GM23338 (cell line): Measurements from ENCODE around the gene SCAPER. TPM values are rescaled to one million over a fixed set of nuclear protein-coding genes. Genes with fewer than 3 reads are reported as not detected.

Experiments used
- ATAC-seq: fragments of 200-7000 bp; cut with Tn5 transposase; 3 replicates; pipeline ENCODE4 v1.9.1; 2020
- DNase-seq: peaks from one replicate; pipeline ENCODE4 v3.0.0-alpha.2; 2015; ENCODE audit warnings: low spot score
- H2AFZ ChIP-seq: fragments of 200-600 bp; sonication (generic); 2 replicates; pipeline ENCODE4 v1.8.0; 2016; ENCODE audit warnings: antibody characterized with exemption, mild to moderate bottlenecking, moderate library complexity
- H3F3A ChIP-seq: fragments of 200-600 bp; sonication (generic); replicated peaks from 2 replicates; pipeline ENCODE4 v1.8.0; 2017; ENCODE audit warnings: antibody characterized with exemption, mixed run types, low read depth
- H3K27ac ChIP-seq: fragments of 200-600 bp; sonication (generic); 2 replicates; pipeline ENCODE4 v1.6.1; 2016; ENCODE audit warnings: low read depth
- H3K27me3 ChIP-seq: fragments of 200-600 bp; sonication (generic); 2 replicates; pipeline ENCODE4 v1.8.0; 2016; ENCODE audit warnings: mild to moderate bottlenecking, mixed run types, moderate library complexity; ENCODE audit not compliant: insufficient read depth
- H3K36me3 ChIP-seq: fragments of 200-600 bp; sonication (generic); 2 replicates; pipeline ENCODE4 v1.8.0; 2016; ENCODE audit warnings: mild to moderate bottlenecking; ENCODE audit not compliant: insufficient read depth
- H3K4me1 ChIP-seq: fragments of 200-600 bp; sonication (generic); 2 replicates; pipeline ENCODE4 v1.8.0; 2016; ENCODE audit warnings: mild to moderate bottlenecking, moderate library complexity; ENCODE audit not compliant: insufficient read depth
- H3K4me2 ChIP-seq: fragments of 200-600 bp; sonication (generic); 2 replicates; pipeline ENCODE4 v1.7.1; 2017; ENCODE audit warnings: mixed run types
- H3K4me3 ChIP-seq: fragments of 200-600 bp; sonication (generic); 2 replicates; pipeline ENCODE4 v1.6.1; 2016; ENCODE audit warnings: mixed run types
- H3K79me2 ChIP-seq: fragments of 200-600 bp; sonication (generic); replicated peaks from 2 replicates; pipeline ENCODE4 v1.8.0; 2017; ENCODE audit warnings: mild to moderate bottlenecking; ENCODE audit not compliant: insufficient read depth
- H3K9me2 ChIP-seq: fragments of 200-600 bp; sonication (generic); 2 replicates; pipeline ENCODE4 v1.8.0; 2017; ENCODE audit not compliant: insufficient read depth
- H4K20me1 ChIP-seq: fragments of 200-600 bp; sonication (generic); replicated peaks from 2 replicates; pipeline ENCODE4 v1.8.0; 2017; ENCODE audit warnings: mild to moderate bottlenecking; ENCODE audit not compliant: insufficient read depth
- H3K27ac Mint-ChIP-seq: 2 replicates; pipeline ENCODE4 v1.8.0; 2020; ENCODE audit warnings: inconsistent platforms, mild to moderate bottlenecking, moderate library complexity, mixed read lengths
- H3K27me3 Mint-ChIP-seq: 3 replicates; pipeline ENCODE4 v1.8.0; 2022; ENCODE audit warnings: low read depth, mild to moderate bottlenecking, moderate library complexity, mixed read lengths, inconsistent platforms; ENCODE audit not compliant: insufficient read depth, poor library complexity
- H3K36me3 Mint-ChIP-seq: 3 replicates; pipeline ENCODE4 v1.8.0; 2021; ENCODE audit warnings: low read depth, mild to moderate bottlenecking, inconsistent platforms, moderate library complexity, mixed read lengths
- H3K4me1 Mint-ChIP-seq: 3 replicates; pipeline ENCODE4 v1.8.0; 2020; ENCODE audit warnings: mild to moderate bottlenecking, inconsistent platforms, mixed read lengths
- H3K4me3 Mint-ChIP-seq: 3 replicates; pipeline ENCODE4 v1.8.0; 2021; ENCODE audit warnings: moderate library complexity, mild to moderate bottlenecking, inconsistent platforms, mixed read lengths
- H3K9me3 Mint-ChIP-seq: 3 replicates; pipeline ENCODE4 v1.8.0; 2020; ENCODE audit warnings: moderate library complexity, mild to moderate bottlenecking, inconsistent platforms, mixed read lengths
- CREB1 ChIP-seq: fragments of 250-450 bp; sonication (Bioruptor Pico); IDR thresholded peaks from 2 replicates; pipeline ENCODE4 v1.5.0; 2020; ENCODE audit warnings: low read depth, mild to moderate bottlenecking, moderate library complexity
- ETS1 ChIP-seq: IDR thresholded peaks from 2 replicates; pipeline ENCODE4 v1.6.1; 2016; ENCODE audit warnings: antibody characterized with exemption
- EZH2 ChIP-seq: fragments of 200-600 bp; sonication (generic); IDR thresholded peaks from one replicate; pipeline ENCODE4 v1.8.0; 2017; ENCODE audit warnings: antibody characterized with exemption, mild to moderate bottlenecking, low read depth; ENCODE audit not compliant: unreplicated experiment
- EZH2phosphoT487 ChIP-seq: fragments of 200-600 bp; sonication (generic); IDR thresholded peaks from one replicate; pipeline ENCODE4 v1.8.1; 2018; ENCODE audit warnings: antibody characterized with exemption; ENCODE audit not compliant: unreplicated experiment
- NANOG ChIP-seq: IDR thresholded peaks from 2 replicates; pipeline ENCODE4 v1.6.1; 2016; ENCODE audit warnings: antibody characterized with exemption, borderline replicate concordance
- ZNF114 ChIP-seq: fragments of 250-450 bp; sonication (Bioruptor Pico); IDR thresholded peaks from 2 replicates; pipeline ENCODE4 v1.5.0; 2020; ENCODE audit warnings: mild to moderate bottlenecking, moderate library complexity
- ZNF331 ChIP-seq: fragments of 250-450 bp; sonication (Bioruptor Pico); IDR thresholded peaks from 2 replicates; pipeline ENCODE4 v1.5.0; 2020; ENCODE audit warnings: low read depth, mild to moderate bottlenecking, moderate library complexity
- ZNF462 ChIP-seq: fragments of 250-450 bp; sonication (Bioruptor Pico); IDR thresholded peaks from 2 replicates; pipeline ENCODE4 v1.5.0; 2020; ENCODE audit warnings: mild to moderate bottlenecking, moderate library complexity
- polyA plus RNA-seq: library from polyadenylated mRNA; unstranded; fragments of >200 nt; fragmentation: Nextera tagmentation; extraction: Ambion mirVana; gene quantifications from 2 replicates; pipeline ENCODE4 v1.2.1, GENCODE V29; 2016
- total RNA-seq: library from RNA; depleted of rRNA; stranded (reverse); fragments of >200 nt; shearing (Covaris generic); gene quantifications from 2 replicates; pipeline ENCODE4 v1.2.3, GENCODE V29; 2014
- TF ChIP-seq, protein P1 (sequence below): IDR thresholded peaks from one replicate; pipeline ENCODE4 v1.6.1; 2018; ENCODE audit warnings: antibody characterized with exemption; ENCODE audit not compliant: unreplicated experiment

The SCAPER gene
- total and polyA plus RNA-seq, 2 experiments from 2014 or later, result 9.1 to 17.6 TPM

DNA sequence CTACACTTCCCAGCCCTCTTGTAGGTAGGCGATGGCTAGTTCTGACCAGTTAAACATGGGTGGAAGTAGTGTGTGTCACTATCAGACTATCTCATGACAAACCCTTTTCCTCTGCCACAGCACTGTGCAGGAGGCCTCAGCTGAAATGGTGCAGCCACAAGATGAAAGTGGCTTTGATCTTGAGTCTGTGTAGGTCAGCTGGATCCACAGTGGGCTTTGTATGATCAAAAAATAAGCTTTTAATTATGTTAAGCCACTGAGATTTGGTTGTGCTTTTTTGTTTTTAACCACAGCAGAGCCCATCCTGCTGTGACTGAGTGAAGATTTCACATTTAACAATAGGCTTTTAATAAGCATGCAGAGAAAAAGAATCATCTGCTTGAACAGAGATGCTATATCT lies 46.1 kb upstream of the SCAPER start:
- no peak overlapping the region for H3K4me3 ChIP-seq
- H2AFZ ChIP-seq, result no peak overlapping the region
- ATAC-seq (no peak), DNase-seq (no peak)
- H3K27ac ChIP-seq, result no peak overlapping the region; the same call in 1 of the 2 replicates
- no peak overlapping the region for H3K4me2 ChIP-seq
- H3K9me3 Mint-ChIP-seq, result no peaks in the 10 kb centered on the region
- no peaks in the 10 kb centered on the region for H3F3A ChIP-seq
- peaks cover 40% of the 10 kb centered on the region for H3K36me3 Mint-ChIP-seq
- H3K36me3 ChIP-seq, result peaks cover 27% of the 10 kb centered on the region
- H3K27me3 Mint-ChIP-seq, result peaks cover 2% of the 10 kb centered on the region
- H3K27ac Mint-ChIP-seq, result no peak overlapping the region; the same call in 1 of the 2 replicates
- peaks cover 12% of the 10 kb centered on the region; the same call in 1 of the 2 replicates for H4K20me1 ChIP-seq
- peaks cover 9% of the 10 kb centered on the region; the same call in 1 of the 2 replicates for H3K4me1 ChIP-seq
- H3K27me3 ChIP-seq, result no peaks in the 10 kb centered on the region
- H3K4me3 Mint-ChIP-seq, result no peak overlapping the region
- no peaks in the 10 kb centered on the region for H3K9me2 ChIP-seq
- H3K79me2 ChIP-seq, result peaks cover under 1% of the 10 kb centered on the region; the same call in 1 of the 2 replicates
- H3K4me1 Mint-ChIP-seq, result no peaks in the 10 kb centered on the region
- TF ChIP-seq ZNF114 (CRISPR knock-in tag), result no peak
- TF ChIP-seq ZNF462 (CRISPR knock-in tag), result no peak
- TF ChIP-seq NANOG, result no peak
- TF ChIP-seq, protein P1, sequence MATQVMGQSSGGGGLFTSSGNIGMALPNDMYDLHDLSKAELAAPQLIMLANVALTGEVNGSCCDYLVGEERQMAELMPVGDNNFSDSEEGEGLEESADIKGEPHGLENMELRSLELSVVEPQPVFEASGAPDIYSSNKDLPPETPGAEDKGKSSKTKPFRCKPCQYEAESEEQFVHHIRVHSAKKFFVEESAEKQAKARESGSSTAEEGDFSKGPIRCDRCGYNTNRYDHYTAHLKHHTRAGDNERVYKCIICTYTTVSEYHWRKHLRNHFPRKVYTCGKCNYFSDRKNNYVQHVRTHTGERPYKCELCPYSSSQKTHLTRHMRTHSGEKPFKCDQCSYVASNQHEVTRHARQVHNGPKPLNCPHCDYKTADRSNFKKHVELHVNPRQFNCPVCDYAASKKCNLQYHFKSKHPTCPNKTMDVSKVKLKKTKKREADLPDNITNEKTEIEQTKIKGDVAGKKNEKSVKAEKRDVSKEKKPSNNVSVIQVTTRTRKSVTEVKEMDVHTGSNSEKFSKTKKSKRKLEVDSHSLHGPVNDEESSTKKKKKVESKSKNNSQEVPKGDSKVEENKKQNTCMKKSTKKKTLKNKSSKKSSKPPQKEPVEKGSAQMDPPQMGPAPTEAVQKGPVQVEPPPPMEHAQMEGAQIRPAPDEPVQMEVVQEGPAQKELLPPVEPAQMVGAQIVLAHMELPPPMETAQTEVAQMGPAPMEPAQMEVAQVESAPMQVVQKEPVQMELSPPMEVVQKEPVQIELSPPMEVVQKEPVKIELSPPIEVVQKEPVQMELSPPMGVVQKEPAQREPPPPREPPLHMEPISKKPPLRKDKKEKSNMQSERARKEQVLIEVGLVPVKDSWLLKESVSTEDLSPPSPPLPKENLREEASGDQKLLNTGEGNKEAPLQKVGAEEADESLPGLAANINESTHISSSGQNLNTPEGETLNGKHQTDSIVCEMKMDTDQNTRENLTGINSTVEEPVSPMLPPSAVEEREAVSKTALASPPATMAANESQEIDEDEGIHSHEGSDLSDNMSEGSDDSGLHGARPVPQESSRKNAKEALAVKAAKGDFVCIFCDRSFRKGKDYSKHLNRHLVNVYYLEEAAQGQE, result no peak
- TF ChIP-seq CREB1 (CRISPR knock-in tag), result no peak
- no peak for TF ChIP-seq ETS1
- TF ChIP-seq EZH2, result no peak
- no peak for TF ChIP-seq EZH2phosphoT487
- no peak for TF ChIP-seq ZNF331 (CRISPR knock-in tag)
